Activated CD8-positive, alpha-beta memory T cell treated with anti-CD3 and anti-CD28 coated beads for 48 hours (primary cell): ENCODE results near the gene PLEK2.
"Not testable (repeated sequence)": the region's sequence is repeated elsewhere in the genome, so short reads cannot be mapped to it uniquely, and the experiment has no call there.

Source experiments
- DNase-seq, 3 experiments: peaks; one replicate each; pipeline ENCODE4 v3.0.0-alpha.2; 2020; ENCODE audit warnings: low read depth in 2 of 3, low spot score in 2 of 3

PLEK2 gene

DNA sequence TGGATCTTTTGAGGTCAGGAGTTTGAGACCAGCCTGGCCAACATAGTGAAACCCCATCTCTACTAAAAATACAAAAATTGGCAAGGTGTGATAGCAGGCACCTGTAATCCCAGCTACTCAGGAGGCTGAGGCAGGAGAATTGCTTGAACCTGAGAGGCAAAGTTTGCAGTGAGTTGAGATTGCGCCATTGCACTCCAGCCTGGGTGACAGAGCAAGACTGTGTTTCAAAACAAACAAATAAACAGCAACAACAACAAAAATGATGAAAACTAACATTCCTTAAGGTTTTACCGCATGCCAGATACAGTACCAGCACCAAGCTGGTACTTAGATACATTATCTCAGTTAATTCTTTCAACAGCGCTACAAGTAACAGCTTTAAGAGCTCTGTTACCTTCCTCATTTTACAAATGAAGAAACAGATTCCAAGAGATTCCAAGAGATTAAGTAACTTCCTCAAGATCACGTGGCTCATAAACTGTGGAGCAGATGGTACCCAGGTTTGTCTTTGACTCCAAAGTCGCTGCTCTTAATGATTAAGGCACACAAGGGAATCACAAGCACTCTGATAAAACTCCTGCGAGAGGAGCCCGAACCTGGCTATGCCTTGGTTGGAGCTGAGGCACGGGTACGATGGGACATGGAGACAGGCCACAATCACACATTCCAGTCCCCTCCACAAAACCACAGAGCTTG lies 17.7 kb upstream of the PLEK2 start:
- no peak for DNase-seq

DNA sequence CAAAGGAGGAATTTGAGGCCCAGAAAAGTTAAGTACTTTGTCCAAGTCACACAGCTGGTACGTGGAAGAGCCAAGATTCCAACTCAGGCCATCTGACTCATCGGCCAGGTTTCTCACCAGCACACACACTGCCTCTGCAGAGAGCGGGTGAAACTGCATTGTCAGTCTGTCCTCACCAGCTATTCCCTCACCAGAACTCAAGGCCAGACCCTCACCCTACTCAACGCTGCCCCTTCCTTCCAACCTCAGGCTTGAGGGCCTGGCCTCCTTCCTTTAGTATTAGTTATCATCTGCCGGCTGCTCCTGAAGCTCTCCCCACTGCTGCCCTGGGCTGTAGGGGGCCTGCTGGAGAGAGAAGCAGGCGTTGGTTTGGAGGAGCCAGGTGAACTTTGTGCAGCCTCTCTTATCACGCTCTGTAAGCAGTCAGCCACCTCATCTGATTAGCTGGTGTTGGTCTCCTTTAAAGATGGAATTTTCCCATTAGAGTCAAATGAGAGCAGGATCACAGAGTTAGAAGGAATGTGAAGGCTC lies 16.6 kb upstream of the PLEK2 start:
- no peak for DNase-seq

GRCh38 chr14:67426983-67427606 lies 15.1 kb upstream of the PLEK2 start:
- DNase-seq: peak in 2 of 3 experiments; percentile 36 to 43

DNA sequence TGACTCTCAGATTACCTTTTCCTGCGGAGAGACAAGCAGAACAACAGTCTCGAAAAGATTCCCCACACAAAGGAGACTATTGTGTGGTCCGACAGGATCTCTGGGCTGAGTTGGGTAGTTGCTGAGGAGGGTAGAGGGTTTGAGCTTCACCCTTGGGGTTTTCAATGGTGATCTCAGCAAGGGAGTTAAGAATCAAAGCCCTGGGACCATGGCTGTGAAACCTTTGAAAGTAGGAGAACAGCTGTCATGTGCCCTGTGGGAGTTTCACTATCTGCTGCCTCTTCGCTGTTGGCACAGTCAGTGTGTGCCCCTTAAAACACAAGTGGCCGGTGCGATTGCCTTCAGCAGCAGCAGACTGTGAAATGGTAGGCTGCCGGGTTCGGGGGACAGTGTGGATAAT lies 14.2 kb upstream of the PLEK2 start:
- no peak for DNase-seq

DNA sequence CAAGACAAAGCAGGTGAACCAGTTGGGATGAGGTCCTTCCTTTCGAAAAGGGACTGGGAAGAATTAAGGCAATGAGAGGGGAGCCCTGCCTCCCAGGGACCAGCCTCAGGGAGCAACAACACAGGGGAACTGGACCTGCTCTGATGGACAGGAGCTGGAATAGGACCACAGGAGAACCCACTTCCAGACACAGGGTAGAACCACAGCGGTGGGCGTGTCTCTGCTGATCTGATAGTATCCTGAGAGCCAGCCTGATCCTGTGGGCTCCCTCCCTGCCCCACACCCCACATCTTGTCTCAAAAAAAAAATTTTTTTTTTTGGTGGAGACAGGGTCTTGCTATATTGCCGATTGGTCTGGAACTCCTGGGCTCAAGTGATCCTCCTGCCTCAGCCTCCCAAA lies 13.6 kb upstream of the PLEK2 start:
- no peak for DNase-seq

GRCh38 chr14:67424539-67424938 lies 12.6 kb upstream of the PLEK2 start:
- no peak for DNase-seq

- DNase-seq: no peak
Measured at GRCh38 chr14:67423424-67423823, 11.5 kb upstream of the PLEK2 start.

DNA sequence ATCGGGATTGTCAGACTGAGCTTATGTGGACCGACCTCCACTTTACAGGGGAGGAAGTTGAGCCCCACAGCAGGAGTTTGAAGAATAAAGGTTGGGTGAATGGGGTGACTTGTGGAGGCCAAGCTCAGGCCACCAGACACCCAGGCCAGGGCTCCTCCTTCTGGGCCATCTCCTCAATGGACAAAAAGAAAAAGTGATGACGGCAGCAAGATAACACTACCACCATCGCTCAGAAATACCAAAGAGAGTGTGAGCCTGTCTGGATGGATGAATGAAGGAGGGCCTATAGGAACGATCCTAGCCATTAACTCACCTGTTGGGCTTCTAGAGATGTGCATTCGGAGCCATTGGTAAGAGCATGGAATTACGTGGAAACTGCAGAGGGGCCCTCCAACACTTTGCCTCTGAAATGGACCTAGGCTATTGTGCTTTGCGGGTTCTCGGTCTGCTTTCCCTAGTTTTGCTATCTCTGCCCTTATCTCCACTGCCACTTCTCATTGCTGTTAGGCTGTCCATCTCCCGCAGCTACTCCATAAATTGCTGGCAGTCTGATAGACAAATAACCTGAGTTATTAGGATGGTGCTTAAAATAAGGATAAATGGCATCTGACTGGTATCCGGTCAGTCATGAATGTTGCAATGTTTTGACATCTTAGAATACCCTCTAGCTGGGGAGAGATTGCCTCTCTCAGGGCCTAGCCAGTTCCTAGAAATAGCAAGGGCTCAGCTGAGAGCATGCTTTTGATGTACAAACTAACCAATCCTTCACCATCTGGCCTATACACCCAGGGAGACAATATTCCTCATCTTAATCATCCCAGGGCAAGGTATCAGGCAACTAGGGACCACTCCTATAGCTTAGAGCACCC lies 9.6 kb upstream of the PLEK2 start:
- no peak for DNase-seq

GRCh38 chr14:67420102-67420739 lies 8.3 kb upstream of the PLEK2 start:
- DNase-seq: no peak

- no peak for DNase-seq
Measured at GRCh38 chr14:67418401-67419191, 6.6 kb upstream of the PLEK2 start.

DNA sequence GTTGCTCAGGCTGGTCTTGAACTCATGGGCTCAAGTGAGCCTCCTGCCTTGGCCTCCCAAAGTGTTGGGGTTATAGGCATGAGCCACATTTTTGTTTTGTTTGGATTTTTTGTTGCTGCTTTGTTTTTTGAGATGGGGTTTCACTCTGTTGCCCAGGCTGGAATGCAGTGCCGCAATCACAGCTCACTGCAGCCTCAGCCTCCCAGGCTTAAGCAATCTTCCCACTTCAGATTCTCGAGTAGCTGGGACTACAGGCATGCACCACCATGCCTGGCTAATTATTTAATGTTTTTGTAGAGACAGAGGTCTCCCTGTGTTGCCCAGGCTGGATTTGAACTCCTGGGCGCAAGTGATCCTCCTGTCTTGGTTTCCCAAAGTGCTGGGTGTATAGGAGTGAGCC lies 5.7 kb upstream of the PLEK2 start:
- DNase-seq: no peak

DNA sequence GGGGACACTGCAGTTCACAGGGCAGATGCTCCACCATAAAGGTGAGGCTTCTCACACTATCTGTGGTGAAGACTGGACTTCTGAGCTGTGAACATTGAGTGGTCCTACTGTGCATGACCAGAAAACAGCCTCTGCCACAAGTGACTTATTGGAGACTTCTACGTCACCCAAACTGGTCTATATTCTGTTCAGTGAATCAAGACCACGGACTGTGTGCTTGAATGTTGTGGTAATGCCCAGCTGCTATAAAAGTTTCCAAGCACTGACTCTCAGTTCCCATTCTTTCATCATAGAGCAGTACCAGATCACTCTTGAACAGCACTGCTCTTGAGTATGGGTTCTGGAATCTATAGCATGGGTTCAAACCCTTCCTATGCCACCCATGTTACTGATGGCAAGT lies 4.8 kb upstream of the PLEK2 start:
- no peak for DNase-seq

DNA sequence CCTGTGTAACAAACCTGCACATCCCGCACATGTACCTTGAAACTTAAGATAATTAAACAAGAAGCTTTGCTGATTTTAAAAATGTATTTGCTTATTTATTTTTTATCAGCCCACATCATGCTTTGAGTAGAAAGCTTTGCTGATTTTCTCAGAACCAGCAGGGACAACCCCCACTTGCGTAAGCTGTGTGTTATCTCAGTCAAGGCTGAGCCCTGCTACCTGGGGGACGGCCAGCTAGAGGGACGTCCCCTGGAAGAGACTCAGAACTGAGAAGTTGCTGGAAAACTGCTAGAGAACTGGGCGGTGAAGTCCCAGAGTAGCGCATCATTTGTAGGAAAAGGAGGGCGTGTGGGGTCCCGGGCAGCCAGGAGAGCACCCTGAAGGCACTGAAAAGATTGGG lies 4.1 kb upstream of the PLEK2 start:
- no peak for DNase-seq

DNA sequence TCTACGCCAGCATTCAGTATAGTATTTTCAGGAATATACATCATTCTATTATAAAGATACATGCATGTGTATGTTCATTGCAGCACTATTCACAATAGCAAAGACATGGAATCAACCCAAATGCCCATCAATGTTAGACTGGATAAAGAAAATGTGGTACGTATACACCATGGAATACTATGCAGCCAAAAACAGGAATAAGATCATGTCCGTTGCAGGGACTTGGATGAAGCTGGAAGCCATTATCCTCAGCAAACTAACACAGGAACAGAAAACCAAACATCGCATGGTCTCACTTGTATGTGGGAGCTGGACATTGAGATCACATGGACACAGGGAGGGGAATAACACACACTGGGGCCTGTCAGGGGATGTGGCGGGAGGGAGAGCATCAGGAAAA lies 3.6 kb upstream of the PLEK2 start:
- not testable (repeated sequence) for DNase-seq

GRCh38 chr14:67413806-67414769 lies 2.1 kb upstream of the PLEK2 start:
- no peak for DNase-seq

DNA sequence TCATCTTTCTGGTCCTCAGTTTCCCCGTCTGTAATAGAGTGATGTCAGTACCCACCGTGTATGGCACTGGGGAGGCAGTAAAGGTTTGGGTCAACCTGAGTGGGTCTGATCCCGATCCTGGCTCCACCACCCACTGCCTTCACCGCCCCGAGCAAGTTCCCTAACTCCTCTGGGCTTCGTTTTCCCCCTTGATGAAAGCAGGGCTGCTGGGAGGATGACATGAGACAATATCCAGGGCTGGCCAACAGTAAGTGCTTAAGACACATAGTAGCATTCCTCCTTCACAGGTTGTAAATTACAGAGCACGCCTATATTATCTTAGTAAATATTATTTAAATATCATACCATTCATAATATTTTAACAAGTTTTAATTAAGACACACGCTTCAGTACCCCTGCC lies 595 bp downstream of the PLEK2 start:
- no peak for DNase-seq

- no peak for DNase-seq
Measured at GRCh38 chr14:67410313-67410712, 1.7 kb downstream of the PLEK2 start.

GRCh38 chr14:67409461-67409860 lies 2.5 kb downstream of the PLEK2 start:
- DNase-seq: no peak

GRCh38 chr14:67408122-67408801 lies 3.7 kb downstream of the PLEK2 start:
- DNase-seq: not testable (repeated sequence)
